ENCODE measurements around the gene LENEP.

LENEP gene

DNA sequence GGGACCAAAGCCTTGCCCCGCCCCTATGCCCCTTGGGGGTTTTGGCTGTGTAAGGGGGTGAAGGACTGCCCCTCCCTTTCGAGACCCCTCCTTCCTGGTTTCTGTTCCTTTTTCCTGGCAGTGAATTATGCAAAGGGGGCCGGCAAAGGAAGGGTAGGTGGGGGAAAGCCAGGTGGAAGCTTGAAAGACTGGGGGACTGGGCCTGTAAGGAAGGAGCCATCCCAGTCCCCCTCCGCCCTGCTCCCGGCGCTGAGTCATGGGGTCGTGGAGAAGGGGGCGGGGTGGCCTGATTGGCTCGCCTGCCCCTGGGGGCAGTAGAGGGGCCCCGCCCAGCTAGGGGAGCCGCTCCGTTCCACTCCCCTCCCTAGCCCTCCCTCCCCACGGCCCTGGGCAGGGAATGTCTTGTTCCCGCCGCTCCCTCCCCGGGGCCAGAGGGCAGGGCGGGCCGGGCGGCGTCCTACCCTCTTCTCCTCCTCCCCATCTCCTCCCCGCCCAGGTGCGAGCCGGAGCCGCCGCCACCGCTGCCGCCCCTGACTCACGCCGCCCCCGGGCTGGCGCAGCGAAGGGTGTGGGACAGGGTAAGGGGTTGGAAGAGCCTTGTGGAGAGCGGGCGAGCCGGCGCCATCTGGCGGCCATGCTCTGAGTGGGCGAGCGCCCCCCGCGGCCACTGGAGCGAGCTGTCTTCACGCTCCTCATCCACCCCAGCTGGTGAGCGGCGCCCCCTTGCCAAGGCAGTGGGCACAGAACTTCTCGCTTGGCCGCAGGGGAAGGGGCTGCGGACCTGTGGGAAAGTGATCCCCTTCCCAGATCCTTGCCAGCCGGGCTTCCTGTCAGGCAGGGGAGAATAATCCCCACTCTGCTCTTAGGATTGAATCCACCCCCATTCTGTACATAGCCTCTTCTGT is 23.9 kb downstream of the LENEP start:
- H3K36me3 Mint-ChIP-seq: peaks cover 64% of the 10 kb centered on the region
- peak overlapping the region; percentile 52 for H3K4me3 Mint-ChIP-seq
- H3K4me1 Mint-ChIP-seq: peaks cover 54% of the 10 kb centered on the region
- ATAC-seq (peak; percentile 95), DNase-seq (ENCODE audit: low spot score in 2 of 2) (peak; percentile 81 to 93)
- peak overlapping the region; percentile 78 for H3K27ac Mint-ChIP-seq
- H3K9me3 Mint-ChIP-seq: no peaks in the 10 kb centered on the region

DNA sequence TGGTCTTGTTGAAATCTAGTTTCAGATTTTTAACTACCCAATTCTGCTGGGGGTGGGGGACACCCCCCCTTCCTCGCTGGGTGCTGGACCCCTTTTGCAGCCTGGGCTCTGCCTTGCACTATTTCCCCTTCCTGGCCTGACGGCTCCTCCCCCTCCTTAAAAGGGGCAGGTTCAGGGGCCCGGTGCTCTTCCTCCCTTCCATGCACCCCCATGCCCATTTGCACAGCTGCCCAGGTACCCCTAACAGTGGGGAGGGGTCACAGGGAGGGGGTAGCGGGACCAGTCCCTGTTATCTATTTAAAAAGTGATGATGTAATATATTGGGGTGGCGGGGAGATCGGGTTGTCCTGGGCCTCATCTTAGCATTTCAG is 24.5 kb downstream of the LENEP start:
- Mint-ChIP-seq H3K4me3 (peak overlapping the region; percentile 52), H3K36me3 (peaks cover 67% of the 10 kb centered on the region), H3K4me1 (peaks cover 51% of the 10 kb centered on the region), H3K27ac (peak overlapping the region; percentile 78), H3K9me3 (no peaks in the 10 kb centered on the region)
- DNase-seq (ENCODE audit: low spot score in 2 of 2): no peak
- ATAC-seq: peak; percentile 1

DNA sequence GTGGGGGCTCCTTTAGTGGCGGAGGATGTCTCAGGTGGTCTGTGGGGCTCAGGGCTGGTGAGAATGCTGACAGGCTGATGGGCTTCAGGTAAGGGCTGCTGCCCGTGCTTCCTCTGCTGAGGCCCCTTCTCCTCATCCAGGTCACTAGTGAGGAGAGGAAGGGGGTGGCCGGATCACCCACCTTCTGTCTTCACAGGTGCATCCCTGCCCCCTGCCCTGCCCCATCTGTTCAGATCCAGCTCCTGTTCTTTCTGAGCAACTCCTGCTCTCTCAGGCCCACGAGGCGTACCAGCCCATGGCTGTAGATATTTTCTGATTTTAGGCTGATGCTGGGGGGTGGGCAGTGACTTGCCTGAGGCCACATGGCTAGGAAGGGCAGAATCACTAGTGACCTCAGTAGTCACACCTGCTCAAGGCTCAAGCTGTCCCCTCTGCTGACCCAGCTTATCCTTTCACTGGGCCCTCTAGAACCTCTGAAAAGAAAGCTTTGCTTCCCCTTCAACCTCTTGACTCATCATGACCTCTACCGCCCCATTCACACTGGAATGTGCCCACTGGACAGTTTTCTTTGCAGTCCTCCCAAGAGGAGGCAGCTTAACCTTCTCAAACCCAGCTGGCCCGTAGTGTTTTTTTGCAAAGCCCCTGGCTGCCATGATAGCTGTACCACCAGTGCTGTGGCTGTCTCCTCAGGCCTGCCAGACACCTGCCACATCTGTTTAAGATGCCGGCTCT is 25.4 kb downstream of the LENEP start:
- no peak for DNase-seq (ENCODE audit: low spot score in 2 of 2)
- peak overlapping the region; percentile 65 for H3K27ac Mint-ChIP-seq
- H3K36me3 Mint-ChIP-seq: peaks cover 63% of the 10 kb centered on the region
- H3K4me3 Mint-ChIP-seq: no peak overlapping the region
- no peaks in the 10 kb centered on the region for H3K9me3 Mint-ChIP-seq
- peaks cover 43% of the 10 kb centered on the region for H3K4me1 Mint-ChIP-seq
- ATAC-seq: no peak

DNA sequence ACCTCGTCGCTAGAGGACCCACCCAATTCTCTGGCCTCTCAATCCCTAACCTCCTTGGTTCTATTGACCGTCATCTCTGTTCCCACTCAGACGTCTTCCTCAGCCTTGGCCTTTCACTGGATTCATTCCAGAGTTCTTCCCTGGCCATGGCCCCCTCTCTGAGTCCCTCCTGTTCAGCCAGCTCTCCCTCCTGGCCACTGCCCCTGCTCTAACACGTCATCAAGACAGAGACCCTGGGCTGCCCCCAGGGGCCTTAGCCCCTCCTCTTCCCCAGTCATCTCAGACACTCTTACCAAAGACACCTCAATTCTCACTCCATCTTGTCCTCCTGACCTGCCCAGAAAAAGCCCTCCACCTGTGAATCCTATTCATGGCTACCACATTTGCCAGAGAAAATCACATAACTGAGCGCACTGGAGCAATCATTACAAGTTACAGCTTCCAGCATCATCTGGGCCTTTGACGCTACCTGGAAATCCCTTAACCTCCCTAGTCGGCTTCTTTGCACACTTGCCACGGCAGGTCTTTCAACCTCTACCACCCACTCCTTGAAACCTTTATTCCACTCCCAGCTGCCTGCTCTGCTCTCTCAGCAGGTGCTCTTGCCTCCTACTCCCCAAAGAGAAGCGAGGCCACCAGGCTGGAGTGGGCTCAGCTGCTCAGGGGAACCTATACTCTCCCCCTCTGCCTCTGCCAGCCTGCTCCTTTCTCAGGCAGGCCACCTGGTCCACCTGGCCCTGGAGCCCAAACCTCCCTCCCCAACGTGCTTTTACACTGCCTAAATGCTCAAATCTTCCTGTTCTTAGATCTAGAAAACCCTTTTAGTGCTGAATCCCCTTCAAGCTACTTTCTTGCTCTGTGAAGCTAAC is 26.2 kb downstream of the LENEP start:
- Mint-ChIP-seq H3K4me3 (no peak overlapping the region), H3K9me3 (no peaks in the 10 kb centered on the region), H3K4me1 (peaks cover 40% of the 10 kb centered on the region), H3K36me3 (peaks cover 57% of the 10 kb centered on the region), H3K27ac (peak overlapping the region; percentile 65)
- DNase-seq (ENCODE audit: low spot score in 2 of 2) (no peak), ATAC-seq (no peak)

DNA sequence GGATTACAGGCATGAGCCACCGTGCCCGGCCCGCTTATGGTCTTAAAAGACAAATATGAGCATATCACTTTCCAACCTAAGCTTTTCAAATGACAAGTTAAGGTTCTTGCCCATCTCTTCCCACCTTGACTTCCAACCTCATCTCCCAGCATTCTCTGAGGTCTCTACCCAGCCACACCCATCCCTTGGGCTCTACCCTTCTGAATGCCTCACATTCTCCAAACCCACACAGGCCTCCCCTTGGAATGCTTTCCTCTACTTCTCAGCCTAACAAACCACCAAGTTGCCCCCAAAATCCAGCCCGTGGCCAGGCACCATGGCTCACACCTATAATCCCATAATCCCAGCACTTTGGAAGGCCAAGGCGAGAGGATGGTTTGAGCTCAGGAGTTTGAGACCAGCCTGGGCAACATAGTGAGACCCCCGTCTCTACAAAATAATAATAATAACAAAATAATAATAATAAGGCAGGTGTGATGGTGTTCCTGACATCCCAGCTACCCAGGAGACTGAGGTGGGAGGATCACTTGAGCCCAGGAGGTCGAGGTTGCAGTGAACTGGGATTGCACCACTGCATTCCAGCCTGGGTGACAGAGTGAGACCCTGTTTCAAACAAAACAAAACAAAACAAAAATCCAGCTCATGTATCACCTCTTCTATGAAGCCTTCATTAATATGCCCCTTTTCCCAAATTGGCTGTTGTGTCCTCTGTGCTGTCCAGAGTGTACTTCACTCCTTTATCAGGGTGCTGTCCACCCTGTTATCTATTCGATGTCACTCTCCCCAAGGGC is 28.9 kb downstream of the LENEP start:
- H3K27ac Mint-ChIP-seq: peak overlapping the region; percentile 15
- H3K9me3 Mint-ChIP-seq: no peaks in the 10 kb centered on the region
- H3K4me3 Mint-ChIP-seq: no peak overlapping the region
- ATAC-seq (no peak), DNase-seq (ENCODE audit: low spot score in 2 of 2) (no peak)
- peaks cover 24% of the 10 kb centered on the region for H3K4me1 Mint-ChIP-seq
- H3K36me3 Mint-ChIP-seq: peaks cover 31% of the 10 kb centered on the region

DNA sequence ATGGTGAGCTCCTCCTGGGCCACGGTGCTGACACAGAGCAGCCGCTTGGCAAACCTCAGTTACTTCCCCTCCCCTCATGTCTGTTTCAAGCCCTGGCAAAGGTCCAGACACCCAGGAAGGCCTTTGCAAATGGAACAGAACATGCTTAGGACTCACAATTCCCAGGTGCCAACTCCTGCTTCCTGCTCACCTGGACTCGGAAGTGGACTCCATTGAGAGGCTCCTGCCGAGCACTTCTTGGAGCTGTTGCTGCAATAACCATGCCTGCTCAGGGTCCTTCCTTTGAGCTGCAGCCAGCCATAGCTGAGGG is 29.5 kb downstream of the LENEP start:
- Mint-ChIP-seq H3K4me3 (no peak overlapping the region), H3K36me3 (peaks cover 31% of the 10 kb centered on the region), H3K4me1 (peaks cover 20% of the 10 kb centered on the region), H3K27ac (no peak overlapping the region), H3K9me3 (no peaks in the 10 kb centered on the region)
- DNase-seq (ENCODE audit: low spot score in 2 of 2) (no peak), ATAC-seq (no peak)

DNA sequence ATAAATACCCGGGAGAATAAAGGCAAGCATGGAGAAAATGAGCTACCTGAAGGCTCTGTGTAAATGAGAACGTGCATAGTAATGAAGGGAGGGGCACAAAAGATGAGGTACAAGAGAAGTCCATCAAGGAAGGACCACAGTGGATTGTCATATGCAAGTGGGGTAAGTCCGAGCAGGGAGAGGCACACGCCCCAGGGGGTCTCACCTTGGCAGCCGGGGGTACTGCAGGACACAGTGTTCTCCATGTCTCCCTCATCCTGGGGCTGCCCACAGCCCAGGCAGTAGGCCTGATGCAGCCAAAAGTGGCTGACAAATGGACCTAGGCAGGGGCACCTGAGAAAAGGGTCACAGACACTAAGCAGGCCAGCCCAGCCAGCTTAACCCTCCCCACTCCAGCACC is 30.2 kb downstream of the LENEP start:
- peaks cover 15% of the 10 kb centered on the region for H3K4me1 Mint-ChIP-seq
- peaks cover 29% of the 10 kb centered on the region for H3K36me3 Mint-ChIP-seq
- H3K4me3 Mint-ChIP-seq: no peak overlapping the region
- H3K27ac Mint-ChIP-seq: no peak overlapping the region
- H3K9me3 Mint-ChIP-seq: no peaks in the 10 kb centered on the region
- ATAC-seq (no peak), DNase-seq (ENCODE audit: low spot score in 2 of 2) (no peak)

DNA sequence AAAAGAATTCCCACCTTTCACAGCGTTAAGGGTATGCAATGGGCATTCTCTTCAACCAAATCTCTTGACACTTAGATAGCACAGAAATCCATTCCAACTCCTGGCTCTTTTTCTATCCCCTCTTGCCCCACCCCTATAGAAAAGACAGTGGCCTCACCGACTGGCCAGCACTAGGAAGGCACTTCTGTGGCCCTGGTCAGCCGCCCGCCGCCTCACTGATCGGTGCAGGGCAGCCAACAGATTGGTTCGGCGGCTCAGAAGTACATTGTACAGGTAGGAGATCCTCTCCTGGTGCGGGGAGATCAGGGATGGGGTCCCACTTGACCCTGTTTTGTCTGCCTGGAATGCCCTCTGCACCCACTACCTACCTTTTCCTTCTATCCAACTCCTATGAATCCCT is 30.9 kb downstream of the LENEP start:
- Mint-ChIP-seq H3K9me3 (no peaks in the 10 kb centered on the region), H3K27ac (no peak overlapping the region), H3K36me3 (peaks cover 22% of the 10 kb centered on the region), H3K4me3 (no peak overlapping the region), H3K4me1 (peaks cover 8% of the 10 kb centered on the region)
- no peak for DNase-seq (ENCODE audit: low spot score in 2 of 2)
- ATAC-seq: no peak

DNA sequence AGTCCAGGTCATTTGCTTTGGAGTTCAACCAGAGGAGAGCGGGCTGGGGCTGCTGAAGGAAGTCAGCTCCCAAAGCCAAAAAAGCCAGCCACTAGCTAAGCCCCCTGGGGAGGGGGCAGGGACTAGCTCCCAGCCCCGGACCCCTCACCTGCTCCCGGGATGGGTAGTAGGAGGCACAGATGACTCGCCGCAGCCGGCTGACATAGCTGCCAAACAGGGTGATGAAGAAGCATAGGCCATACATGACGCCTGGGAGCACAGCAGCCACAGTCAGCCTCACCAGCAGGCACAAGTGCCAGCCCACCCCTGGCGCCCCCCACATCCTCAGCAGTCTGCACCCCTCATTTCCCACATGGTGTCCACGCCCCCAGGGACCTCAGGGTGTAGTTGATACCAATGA is 32.8 kb downstream of the LENEP start:
- ATAC-seq: no peak
- Mint-ChIP-seq H3K4me3 (no peak overlapping the region), H3K27ac (no peak overlapping the region), H3K36me3 (peaks cover 5% of the 10 kb centered on the region), H3K4me1 (no peaks in the 10 kb centered on the region), H3K9me3 (no peaks in the 10 kb centered on the region)
- no peak for DNase-seq (ENCODE audit: low spot score in 2 of 2)

DNA sequence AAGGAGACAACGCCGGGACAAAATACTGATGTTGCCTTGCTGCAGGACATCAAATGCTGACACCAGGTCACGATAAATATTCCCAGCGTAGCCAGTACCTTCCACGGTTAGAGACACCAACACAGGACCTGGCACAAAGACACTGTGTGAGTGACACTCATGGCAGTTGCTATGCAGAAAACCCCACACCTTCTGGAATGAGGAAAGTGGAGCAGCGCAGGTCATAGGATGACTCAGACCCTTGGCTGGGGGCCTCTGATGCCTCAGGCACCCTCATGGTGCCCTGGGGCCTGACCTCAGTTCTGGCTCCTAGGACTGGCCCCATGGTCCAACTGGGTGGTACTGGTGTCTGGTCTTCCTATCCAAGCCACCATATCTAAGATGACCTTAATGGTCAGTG is 33.2 kb downstream of the LENEP start:
- H3K9me3 Mint-ChIP-seq: no peaks in the 10 kb centered on the region
- H3K27ac Mint-ChIP-seq: no peak overlapping the region
- DNase-seq (ENCODE audit: low spot score in 2 of 2) (no peak), ATAC-seq (peak; percentile 62)
- H3K36me3 Mint-ChIP-seq: peaks cover 5% of the 10 kb centered on the region
- no peaks in the 10 kb centered on the region for H3K4me1 Mint-ChIP-seq
- H3K4me3 Mint-ChIP-seq: no peak overlapping the region

DNA sequence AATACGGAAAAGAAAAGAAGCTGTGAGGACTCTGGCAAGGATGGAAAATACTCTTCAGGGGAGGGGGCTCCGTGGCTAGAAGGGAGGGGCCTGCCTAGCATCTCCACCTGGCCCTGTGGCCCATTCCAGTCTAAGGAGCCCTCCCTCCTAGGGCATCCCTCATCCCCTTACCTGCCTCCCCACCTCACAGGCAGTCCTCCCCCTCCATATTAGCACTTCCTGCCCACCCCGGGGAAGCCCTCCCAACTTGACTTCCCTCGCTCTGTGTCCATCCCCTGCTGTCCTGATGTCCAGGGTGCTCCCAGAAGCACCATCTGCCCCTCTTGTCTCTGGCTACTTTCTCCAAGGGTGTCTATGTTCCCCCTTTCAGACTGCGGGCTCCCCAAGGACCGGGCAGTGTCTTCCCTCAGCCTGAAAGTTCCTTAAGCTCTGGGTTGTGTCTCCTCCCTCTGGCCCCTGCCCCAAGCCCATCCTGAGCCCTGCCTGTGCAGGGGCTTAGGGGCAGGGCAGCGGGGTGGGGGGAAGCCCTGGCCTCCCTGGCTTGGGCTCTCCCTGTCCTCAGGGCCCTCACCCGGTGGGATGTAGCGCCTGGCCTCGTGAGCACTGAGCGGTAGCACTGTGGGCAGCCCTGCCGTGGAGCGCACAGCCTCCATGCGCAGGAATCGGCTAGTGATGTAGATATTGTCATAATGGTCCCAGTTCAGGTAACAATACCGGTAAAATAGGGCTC is 36.3 kb downstream of the LENEP start:
- Mint-ChIP-seq H3K4me1 (no peaks in the 10 kb centered on the region), H3K36me3 (no peaks in the 10 kb centered on the region), H3K9me3 (no peaks in the 10 kb centered on the region), H3K27ac (peak overlapping the region; percentile 29), H3K4me3 (no peak overlapping the region)
- ATAC-seq: no peak
- DNase-seq (ENCODE audit: low spot score in 2 of 2): no peak

DNA sequence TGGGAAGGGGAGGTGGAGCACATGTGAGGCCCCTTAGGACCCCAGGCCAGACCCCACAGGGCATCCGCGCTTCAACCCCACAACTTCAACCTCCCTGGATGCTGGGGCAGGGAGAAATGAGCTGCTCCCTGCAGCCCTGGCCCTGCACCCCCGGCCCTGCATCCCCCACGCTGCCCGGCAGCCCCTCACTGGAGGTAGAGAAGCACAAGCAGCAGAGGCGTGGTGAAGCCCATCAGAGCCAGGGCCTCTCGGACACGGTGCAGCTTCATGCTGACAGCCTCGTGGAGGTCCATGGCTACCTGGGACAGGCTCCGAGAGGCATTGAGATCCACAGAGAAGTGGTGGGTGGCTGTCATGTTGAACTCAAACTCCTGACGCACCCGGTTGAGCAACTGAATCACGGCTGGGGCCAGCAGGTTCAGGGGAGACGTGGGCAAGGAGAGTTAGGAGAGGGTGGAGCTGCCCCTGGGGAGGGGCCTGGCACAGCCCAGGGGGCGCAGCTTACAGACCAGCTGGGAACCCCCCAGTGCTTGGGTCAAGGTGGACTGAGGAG is 36.9 kb downstream of the LENEP start:
- ATAC-seq (no peak), DNase-seq (ENCODE audit: low spot score in 2 of 2) (no peak)
- no peak overlapping the region for H3K27ac Mint-ChIP-seq
- no peaks in the 10 kb centered on the region for H3K36me3 Mint-ChIP-seq
- no peaks in the 10 kb centered on the region for H3K9me3 Mint-ChIP-seq
- H3K4me1 Mint-ChIP-seq: no peaks in the 10 kb centered on the region
- no peak overlapping the region for H3K4me3 Mint-ChIP-seq

DNA sequence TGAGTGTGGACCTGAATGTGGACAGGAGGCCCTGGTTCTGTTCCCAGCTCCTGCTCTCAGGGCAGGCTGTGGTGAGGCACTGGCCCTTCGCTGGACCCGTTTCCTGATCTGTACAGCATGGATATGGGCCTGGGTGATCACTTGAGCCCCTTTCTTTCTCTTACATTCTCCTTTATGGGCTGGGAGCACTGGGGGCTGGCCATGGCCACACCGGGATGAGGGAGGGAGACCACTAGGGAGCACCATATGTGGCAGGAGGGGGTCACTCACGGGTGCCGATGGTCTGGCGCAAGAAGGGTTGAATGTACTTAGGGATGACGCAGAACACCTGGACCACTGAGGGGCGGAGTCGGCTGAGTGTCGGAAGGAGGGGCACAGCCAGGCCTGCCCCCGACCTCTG is 37.5 kb downstream of the LENEP start:
- ATAC-seq (no peak), DNase-seq (ENCODE audit: low spot score in 2 of 2) (no peak)
- Mint-ChIP-seq H3K4me1 (no peaks in the 10 kb centered on the region), H3K9me3 (no peaks in the 10 kb centered on the region), H3K4me3 (no peak overlapping the region), H3K36me3 (no peaks in the 10 kb centered on the region), H3K27ac (no peak overlapping the region)

DNA sequence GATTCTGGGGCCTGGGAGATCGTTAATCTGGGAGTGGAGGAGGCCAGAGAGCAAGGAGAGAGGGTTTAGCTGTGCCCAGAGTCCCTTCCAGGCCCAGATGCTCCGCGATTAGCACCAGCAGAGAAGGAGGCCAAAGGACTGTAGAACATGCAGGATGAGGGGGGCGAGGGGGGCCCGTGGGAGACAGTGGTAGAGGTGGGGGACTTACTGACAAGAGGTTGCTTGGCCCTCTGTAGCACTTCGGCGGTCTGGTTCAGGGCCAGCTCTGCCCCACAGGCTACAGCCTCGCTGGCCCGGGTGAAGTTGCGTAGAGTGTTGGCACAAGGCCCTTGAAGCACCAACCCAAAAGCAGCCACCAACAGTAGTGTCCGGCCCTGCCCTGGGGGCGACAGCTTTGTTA is 39.5 kb downstream of the LENEP start:
- DNase-seq (ENCODE audit: low spot score in 2 of 2): no peak
- no peak for ATAC-seq
- H3K9me3 Mint-ChIP-seq: no peaks in the 10 kb centered on the region
- H3K36me3 Mint-ChIP-seq: no peaks in the 10 kb centered on the region
- no peaks in the 10 kb centered on the region for H3K4me1 Mint-ChIP-seq
- no peak overlapping the region for H3K4me3 Mint-ChIP-seq
- H3K27ac Mint-ChIP-seq: peak overlapping the region; percentile 54
